RPMI8226 (cell line): Measurements from ENCODE around the gene MAP7.

ENCODE experiments used
- DNase-seq: peaks from one replicate; pipeline ENCODE4 v3.0.0-alpha.2; 2015

The MAP7 gene

GRCh38 chr6:136370988-136371728 is 179.1 kb downstream of the MAP7 start:
- no peak for DNase-seq

- DNase-seq = peak; percentile 16
These were observed 184.4 kb downstream of the MAP7 start for GRCh38 chr6:136365776-136366354.

- DNase-seq = no peak
These were observed 187.5 kb downstream of the MAP7 start for GRCh38 chr6:136362421-136363356.

- no peak for DNase-seq
These were observed 188.4 kb downstream of the MAP7 start for GRCh38 chr6:136361787-136362186.

GRCh38 chr6:136360783-136361182 is 189.4 kb downstream of the MAP7 start:
- DNase-seq = no peak

- DNase-seq = no peak
These were observed 190.4 kb downstream of the MAP7 start for GRCh38 chr6:136359851-136360250.

- no peak for DNase-seq
These were observed 198.6 kb downstream of the MAP7 start for GRCh38 chr6:136351518-136352110.

- DNase-seq = no peak
These were observed 199.3 kb downstream of the MAP7 start for GRCh38 chr6:136350914-136351313.

- no peak for DNase-seq
These were observed 202.4 kb downstream of the MAP7 start for GRCh38 chr6:136347847-136348246.

GRCh38 chr6:136345145-136345544 is 205.1 kb downstream of the MAP7 start:
- DNase-seq = no peak

- no peak for DNase-seq
These were observed 205.8 kb downstream of the MAP7 start for GRCh38 chr6:136344420-136344819.

GRCh38 chr6:136343700-136344099 is 206.5 kb downstream of the MAP7 start:
- DNase-seq = no peak

- DNase-seq = no peak
These were observed 206.9 kb downstream of the MAP7 start for GRCh38 chr6:136343275-136343674.

- peak; percentile 7 for DNase-seq
These were observed 208.3 kb downstream of the MAP7 start for GRCh38 chr6:136341967-136342366.

- no peak for DNase-seq
These were observed 208.9 kb downstream of the MAP7 start for GRCh38 chr6:136341367-136341766.

GRCh38 chr6:136338486-136338885 is 211.7 kb downstream of the MAP7 start:
- DNase-seq = no peak

GRCh38 chr6:136337606-136338005 is 212.6 kb downstream of the MAP7 start:
- DNase-seq = no peak

- DNase-seq = no peak
These were observed 213.1 kb downstream of the MAP7 start for GRCh38 chr6:136337121-136337520.

- no peak for DNase-seq
These were observed 214.4 kb downstream of the MAP7 start for GRCh38 chr6:136335736-136336363.

GRCh38 chr6:136334853-136335252 is 215.4 kb downstream of the MAP7 start:
- peak; percentile 9 for DNase-seq

- no peak for DNase-seq
These were observed 215.8 kb downstream of the MAP7 start for GRCh38 chr6:136334465-136334846.

GRCh38 chr6:136333824-136334464 is 216.3 kb downstream of the MAP7 start:
- no peak for DNase-seq
